HG03521 (cell line): ENCODE data around the gene NCOA3.

Source experiments
- ATAC-seq: cut with Tn5 transposase; IDR thresholded peaks from one replicate; pipeline ENCODE4 v1.9.1; 2021; ENCODE audit warnings: mild to moderate bottlenecking, moderate library complexity; ENCODE audit not compliant: unreplicated experiment

Gene NCOA3

DNA sequence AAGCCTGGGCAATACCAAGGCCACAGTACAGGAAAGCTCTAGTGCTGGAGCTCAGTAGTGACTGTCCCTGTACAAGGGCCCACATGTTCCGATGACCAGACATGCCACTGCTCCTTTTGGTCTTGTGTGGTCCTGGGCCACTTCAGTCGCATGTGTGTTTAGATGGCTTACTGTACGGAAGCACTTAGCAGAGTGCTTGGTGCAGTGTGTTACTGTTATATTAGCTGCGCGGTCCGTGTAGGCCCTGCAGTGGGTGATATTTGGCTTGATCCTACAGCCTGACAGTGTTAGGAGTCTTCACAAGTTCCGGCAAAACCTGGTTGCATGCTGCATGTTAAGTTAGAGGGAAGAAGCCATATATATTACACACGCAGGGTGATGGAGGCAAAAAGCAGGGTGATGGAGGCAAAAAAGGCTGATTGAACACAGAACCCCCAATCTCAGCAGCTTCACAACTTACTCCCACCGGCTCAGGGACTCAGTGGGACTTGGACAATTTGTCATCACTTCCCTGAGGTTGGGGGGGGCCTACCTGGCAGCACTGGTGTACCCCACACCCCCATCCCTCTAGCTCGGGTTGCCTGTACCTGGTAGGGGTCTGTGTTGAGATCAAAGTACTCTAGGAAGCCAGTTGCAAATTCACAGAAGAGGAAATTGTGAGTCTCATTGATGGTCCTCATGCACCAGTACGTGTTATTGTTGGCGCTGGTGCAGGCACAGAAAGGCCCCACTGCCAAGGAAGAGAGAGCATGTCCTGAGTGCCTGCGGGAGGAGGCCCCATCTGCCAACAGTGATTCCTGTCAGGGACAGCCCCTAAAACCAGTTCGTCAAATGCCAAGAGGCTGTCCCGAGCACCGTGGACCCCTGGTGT lies 161.0 kb downstream of the NCOA3 start:
- ATAC-seq = no peak

DNA sequence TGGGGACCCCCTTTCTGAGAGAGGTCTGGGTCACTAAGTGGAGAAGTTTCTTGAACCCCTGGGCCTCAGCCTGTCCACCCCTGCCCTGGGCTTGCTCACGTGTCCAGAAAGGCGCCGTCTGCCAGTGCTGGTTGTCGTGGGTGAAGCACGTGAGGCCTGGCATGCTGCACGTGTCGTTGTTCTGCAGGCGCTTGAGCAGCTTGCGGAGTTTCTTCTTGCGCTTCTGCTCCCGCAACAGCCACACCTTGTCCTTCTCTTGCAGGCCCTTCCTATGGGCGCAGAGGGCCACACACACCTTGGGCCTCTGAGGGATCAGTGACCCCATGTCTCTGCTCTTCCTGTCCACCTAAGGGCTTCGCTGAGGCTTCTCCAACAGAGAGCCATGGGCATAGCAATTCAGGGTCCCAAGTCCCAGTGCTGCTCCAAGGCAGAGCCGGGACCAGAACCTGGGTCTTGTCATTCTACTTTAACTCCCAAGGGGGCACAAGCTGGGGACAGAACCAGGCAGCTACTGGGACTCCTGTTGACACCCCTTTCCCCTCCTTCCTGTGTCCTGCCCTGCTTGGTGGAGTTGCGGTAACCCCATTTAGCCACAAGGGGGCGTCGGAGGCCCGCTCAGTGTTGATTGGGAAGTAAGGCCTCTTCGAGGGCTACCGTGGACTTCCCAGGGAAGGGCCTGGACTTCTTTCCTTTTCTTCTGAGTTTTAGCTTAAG lies 161.8 kb downstream of the NCOA3 start:
- no peak for ATAC-seq

DNA sequence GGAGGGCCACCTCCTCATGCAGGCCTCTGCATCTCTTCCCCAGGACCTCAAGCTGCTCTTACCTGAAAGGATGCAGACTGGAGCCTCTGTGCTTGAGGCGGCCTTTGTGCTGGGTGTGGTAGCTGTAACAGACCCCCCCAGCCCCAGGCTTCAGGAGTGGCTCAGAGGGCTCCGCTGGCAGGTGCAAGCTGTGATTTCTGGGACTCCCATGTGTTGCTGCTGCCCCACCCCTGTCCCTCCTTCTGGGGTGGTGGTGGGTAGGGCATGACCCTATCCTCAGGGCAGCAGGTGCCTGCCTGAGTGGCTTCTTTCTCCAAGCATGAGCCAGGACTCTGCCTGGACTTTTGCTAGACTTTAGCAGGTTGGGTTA lies 162.4 kb downstream of the NCOA3 start:
- ATAC-seq = no peak

DNA sequence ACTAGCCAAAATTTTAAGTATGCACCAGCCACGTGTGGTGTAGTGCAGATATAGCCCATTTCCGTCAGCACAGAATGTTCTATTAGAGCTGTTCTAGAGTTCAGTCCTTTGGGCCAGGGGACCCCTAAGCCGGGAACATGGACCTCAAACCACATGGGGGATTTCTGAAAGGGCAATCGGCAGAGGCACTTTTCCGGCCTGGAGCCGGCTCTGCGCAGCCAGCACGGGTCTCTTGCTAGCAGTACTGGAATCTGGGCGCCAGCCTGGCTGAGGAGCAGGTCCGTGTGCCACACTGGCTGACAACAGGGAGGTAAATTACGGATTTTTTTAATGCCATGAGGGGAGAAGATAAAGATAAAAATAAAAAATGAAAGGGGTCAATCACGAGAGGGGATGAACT lies 163.1 kb downstream of the NCOA3 start:
- no peak for ATAC-seq

DNA sequence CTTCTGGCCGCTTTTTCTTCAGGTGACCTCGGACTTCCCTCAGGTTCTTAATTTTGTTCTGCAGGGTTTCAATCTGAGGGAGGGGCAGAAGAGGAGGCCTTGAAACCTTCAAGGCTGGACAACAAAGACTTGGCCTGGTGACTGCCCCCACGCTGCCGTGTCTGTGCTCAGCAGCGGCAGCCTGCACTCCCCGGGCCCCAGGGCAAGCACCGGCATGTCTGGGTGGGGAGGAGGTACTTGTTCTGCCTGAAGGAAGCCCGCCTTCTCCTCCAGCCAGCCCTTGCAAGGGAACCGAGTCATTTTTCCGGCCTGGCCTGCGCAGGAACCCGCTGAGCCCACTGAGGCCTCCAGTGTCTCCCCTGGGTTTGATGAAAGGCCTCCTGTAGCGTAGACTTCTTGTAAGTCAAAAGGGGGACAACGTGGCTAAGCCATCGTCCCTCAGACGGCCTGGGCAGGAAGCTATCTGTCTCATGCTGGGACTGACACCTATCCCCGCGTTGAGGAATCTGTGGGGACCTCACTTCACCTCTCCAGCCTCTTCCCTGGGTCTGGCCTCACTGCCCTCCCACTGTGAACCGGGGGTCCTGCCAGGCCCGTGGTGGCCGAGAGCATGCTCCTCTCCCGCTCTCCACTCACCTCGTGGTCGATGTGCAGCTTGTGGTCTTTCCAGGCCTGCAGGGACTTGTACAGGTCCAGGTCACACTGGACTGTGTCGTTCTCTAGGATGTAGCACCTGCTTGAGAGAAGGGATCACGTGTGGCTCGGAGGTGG lies 163.7 kb downstream of the NCOA3 start:
- ATAC-seq = no peak

DNA sequence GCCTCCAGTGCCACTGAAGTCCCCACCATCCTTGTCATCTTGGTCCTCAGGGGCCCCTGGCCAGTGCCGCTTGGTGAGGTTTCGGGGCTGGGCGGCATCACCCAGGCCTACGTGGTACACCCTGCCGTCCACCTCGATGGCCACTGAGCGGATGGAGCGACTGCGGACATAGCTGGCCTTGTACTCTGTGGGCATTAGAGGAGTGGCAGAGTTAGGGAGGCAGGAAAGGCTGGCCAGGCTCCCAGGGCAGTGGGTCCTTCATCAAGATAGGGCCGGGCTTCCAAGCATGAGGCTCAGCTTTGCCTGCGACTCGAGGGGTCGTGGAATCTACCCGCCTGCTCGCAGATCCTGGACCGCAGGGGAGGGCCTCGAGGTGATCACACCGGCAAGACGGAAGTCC lies 164.6 kb downstream of the NCOA3 start:
- no peak for ATAC-seq

DNA sequence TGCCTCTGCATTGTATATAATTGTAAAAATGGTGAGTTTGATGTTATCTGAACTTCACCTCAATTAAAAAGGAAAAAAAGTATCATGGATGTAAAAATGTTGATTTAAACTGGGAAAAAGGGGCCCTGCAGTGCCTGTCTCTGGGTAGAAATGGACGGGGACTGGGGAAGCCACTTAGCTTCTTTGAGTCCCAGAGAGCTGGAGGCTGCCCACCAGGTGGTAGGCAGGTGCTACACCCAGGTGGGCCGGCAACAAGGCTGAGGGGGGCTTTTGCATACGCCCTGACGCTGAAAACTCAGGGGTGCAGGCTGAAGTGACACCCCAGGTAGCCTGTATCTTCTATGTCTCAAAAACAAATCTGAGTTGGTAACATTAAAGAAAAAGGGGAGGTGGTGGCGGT lies 165.4 kb downstream of the NCOA3 start:
- no peak for ATAC-seq

DNA sequence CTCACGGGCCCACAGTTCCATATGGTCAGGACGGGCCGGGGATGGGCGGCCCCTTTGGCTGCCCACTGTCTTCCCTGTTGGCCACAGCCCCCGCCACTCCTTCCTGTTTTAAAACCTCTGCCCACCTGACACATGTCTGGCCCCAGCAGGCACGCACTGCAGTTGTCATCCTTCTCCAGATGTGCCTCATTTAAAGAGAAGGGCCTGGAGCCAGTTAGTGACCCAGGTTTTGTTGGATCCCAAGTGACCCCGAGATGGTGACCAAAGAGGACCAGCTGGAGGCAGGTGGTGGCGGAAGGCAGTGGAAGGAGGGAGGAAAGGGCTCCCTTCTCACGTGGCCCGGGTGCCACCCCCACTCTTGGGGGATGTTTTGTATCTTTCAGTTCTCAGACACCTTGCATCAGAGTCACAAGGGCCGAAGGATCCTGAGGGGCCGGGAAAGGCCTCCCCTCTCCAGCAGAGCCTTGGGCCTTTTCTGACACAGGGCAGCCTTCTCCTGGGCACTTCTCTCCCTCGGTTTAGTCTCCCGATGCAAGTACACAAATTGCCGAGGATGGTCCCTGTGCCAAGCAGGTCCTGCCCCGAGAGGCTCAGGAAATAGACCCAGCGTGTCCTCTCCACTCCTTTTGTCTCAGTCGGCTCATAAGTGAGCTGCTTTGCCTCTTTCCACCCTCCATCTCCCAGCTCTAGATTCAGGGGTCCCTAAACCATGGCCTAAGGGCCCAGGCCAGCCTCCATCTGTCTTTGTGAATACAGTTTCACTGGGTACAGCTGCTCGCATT lies 166.0 kb downstream of the NCOA3 start:
- no peak for ATAC-seq

DNA sequence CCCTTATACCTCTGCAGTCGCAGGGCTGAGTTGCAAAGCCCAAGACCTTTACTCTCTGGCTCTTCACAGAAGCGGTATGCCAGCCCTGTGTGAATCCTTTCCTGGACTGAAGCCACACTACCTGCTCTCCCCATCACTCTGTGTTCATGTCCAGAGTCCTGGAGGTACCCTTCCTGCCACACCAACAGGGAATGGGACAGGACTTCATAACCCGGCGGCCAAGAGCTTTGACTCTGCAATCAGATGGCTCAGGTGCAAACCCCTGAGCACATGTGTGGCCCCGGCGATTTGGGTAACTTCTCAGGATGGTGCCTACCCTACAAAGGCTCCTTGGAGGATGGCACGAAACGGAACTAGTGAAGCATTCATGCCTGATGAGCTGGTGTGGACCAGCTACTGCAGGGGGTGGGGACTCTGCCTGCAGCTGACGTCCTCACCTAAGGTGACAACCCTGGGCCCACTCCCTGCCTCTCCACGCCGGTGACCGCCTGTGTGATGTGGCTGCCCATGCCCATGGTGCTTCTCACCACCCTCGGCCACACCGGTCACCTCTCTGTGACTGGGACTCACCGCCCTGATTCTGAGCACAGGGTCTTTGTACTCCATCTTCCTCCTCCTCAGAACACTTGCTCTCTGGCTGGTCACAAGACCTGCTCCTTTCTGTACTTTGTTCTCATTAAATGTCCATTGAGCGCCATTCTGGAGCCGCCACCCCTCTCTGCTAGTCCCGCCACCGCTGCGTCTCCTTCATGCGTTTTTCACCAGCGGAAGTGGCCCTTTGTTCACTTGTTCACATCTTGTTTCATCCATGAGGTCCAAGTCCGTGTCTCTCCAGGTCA lies 166.8 kb downstream of the NCOA3 start:
- no peak for ATAC-seq

DNA sequence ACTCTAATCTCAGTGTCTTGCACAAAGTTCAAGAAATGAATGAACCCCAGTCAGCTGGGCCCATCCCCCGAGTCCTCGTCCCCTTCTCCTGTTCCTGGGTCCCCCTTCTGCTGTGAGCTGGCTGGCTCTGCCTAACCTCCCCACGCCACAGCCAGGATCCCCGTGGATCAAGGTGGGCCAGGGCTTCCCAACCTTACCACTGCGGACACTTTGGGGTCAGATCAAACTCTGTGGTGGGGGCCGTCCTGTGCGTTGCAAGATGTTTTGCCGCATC lies 167.4 kb downstream of the NCOA3 start:
- ATAC-seq = no peak

DNA sequence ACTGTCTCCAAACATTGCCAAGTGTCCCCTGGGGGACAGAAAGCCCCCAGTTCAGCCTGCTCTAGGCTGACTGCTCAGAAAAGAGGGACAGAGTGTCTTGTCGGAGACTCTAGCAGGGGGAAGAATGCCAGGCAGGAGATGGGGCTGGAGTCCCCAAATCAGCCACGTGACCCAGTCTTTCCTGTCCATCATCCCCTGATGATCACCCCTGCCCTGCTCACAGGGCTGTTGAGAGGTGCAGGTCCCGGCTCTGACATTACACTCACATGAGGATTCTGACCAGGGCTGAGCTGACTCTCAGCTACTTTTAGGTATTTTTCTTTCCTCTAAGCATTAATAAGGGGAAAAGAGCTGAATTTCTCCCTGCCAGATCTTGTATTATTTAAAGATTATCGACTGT lies 167.8 kb downstream of the NCOA3 start:
- no peak for ATAC-seq

DNA sequence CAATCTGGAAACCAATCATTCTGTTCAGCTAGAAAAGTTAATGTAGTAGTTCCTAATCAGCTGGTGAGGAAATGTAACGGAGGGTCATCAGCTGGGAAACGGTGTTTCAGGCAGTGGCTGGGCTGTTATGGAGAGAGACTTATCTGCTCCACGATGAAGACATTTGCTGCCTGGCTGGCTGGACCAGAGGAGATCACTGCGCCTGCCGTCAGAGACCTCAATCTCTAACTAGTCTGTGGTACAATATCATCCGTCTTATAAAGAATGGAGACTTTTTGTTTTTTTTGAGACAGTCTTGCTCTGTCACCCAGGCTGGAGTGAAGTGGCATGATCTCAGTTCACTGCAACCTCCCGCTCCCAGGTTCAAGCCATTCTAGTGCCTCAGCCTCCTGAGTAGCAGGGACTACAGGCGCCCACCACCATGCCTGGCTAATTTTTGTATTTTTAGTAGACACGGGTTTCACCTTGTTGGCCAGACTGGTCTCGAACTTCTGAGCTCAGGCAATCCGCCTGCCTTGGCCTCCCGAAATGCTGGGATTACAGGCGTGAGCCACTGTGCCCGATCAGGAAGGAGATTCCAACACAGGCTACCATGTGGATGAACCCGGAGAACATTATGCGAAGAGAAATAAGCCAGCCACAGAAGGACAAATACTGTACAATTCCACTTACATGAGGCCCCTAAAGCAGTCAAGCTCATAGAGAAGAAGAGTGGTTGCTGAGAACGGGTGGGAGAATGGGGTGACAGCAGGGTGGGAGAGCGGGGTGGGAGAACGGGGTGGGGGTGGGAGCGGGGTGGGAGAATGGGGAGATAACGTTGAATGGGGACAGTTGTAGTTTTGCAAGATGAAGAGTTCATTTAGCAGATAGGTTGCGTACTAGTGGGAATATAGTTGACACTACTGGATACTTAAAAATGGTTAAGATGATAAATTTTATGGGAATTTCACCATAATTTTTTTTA lies 168.5 kb downstream of the NCOA3 start:
- no peak for ATAC-seq

DNA sequence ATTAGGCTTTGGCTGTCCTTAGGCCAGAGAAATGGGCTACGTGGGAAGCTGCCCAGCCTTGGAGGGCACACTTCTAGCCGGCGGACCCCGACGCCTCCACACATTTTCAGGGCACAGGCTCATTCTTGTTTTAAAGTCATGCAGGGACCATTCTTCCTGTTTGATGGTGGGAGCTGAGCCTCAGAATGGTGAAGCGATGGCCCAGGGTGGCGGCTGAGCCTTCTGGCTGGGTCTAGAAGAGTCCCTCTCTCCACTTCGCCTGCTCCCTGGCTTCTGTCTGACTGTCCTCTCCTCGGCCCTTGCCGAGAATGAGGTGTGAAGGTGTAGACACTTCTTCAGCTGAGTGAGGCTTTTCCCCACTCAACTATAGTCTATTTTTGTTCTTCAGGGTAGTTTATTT lies 169.2 kb downstream of the NCOA3 start:
- ATAC-seq = no peak

DNA sequence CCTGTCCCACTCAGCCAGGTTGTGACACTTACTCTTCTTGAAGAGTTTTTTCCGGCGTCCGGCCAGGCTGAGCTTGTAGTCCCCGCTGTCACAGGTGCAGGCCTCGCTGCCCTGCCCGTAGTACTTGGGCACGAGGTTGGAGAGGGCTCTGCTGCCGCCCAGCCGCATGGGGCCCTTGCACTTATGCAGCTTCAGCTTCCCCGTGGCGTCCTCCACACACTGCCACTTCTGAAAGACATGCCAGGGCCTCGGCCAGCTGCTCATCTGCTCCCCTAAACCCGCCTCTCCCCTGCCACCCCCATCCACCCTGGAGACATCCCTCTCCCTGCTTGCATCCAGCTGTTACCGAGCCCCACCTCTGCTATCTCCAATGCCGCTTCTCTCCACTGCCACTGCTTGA lies 170.5 kb downstream of the NCOA3 start:
- no peak for ATAC-seq

DNA sequence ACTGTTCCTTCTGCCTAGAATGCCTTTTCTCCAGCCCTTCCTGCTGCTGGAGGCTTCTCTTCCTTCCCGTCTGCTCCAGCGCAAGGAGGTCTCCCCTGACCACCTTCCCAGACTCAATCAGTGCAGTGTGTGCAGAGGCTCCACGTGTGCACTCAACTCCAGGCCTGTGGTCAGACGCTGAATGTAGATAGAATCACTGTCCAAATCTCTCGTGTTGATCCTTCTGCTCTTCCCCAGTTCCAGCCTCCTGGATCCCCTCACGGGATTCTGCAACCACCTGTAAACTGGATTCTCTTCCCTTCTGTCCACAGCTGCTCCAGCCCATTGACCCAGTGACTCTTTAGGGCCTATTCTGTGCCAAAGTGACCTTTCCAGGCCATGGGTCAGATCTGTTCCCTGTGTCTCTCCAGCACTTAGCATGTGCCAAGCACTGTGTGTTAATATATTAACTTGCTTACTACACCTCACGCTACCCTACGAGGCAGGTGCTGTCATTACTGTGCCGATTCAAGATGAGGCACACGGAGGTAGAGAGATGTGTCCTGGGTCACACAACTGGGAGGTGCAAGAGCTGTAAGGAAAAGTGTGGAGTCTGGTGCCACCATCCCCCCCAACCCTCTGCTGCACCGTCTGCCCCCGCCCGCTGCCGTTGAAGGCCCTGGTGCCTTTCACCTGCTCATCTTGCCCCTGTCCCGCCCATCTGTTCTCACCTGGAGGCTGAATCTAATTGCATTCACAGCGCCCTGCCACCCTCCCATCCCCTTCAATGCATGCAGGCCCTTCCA lies 171.4 kb downstream of the NCOA3 start:
- no peak for ATAC-seq

DNA sequence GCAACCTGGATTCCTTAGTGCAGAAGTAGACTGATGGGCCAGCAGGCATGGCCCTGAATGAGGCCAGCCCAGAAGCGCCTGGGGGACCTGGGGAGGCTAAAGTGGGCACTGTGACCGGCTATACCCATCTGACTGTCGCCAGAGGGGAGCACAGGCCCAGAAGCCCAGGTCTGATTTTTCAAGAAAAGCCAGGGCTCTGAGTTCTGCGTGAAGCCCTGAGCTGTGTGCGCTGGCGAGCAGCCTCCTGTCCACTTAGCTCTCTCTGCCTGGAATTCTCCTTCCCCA lies 171.9 kb downstream of the NCOA3 start:
- ATAC-seq = no peak

DNA sequence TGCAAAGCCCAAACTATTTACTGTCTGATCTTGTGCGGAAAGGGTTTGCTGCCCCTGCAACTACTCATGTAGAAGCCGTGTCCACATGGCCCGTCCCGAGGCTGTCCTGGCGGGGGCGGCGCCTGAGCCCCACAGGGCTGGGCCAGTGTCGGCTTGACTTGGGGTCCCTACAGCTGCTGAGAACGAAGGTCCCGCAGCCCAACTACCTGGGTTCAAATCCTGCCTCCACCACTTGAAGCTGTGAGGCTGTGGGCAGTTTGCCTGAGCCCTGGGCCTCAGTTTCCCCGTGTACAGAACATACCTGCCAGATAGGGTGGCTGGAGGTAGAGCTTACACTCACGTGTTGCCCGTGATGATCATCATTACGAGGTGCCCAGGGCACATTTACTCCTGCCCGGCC lies 172.5 kb downstream of the NCOA3 start:
- no peak for ATAC-seq

DNA sequence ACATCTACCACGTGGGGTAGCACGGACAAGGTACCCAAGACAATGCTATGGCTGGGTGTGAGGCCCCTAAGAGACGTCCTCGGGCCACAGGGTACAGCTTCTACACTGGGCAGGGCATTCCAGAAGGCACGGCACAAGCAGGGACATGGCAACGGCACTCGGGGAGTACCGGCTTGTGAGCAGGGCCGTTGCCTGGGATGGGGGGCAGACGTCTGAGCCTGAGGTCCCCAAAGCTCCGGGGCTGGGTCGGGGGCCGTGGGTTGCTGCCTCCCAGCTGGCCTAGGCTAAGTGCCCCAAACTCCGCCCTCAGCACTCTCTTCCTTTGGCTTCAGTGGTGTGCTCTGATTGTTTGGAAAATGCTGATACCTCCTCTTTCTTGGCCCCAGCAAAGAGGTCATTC lies 173.0 kb downstream of the NCOA3 start:
- ATAC-seq = no peak
